Parathyroid adenoma (tissue), 2 donors: Measurements from ENCODE around the gene SEPTIN2.

Experiments used
- H2AFZ ChIP-seq: fragments of 300-600 bp; sonication (generic); one replicate; pipeline ENCODE4 v1.7.0; 2017; ENCODE audit warnings: antibody characterized with exemption, mild to moderate bottlenecking
- H3K27ac ChIP-seq: fragments of 300-600 bp; sonication (generic); one replicate; pipeline ENCODE4 v1.7.0; 2017
- H3K27me3 ChIP-seq: fragments of 300-600 bp; sonication (generic); one replicate; pipeline ENCODE4 v1.7.0; 2017; ENCODE audit warnings: low read length; ENCODE audit not compliant: control insufficient read depth, insufficient read depth
- H3K36me3 ChIP-seq: fragments of 300-600 bp; sonication (generic); one replicate; pipeline ENCODE4 v1.7.0; 2017; ENCODE audit warnings: low read length; ENCODE audit not compliant: control insufficient read depth, insufficient read depth
- H3K4me1 ChIP-seq: fragments of 300-600 bp; sonication (generic); one replicate; pipeline ENCODE4 v1.7.0; 2017; ENCODE audit warnings: control low read depth
- H3K4me2 ChIP-seq: fragments of 300-600 bp; sonication (generic); one replicate; pipeline ENCODE4 v1.7.0; 2017; ENCODE audit warnings: low read length
- H3K4me3 ChIP-seq: fragments of 300-600 bp; sonication (generic); one replicate; pipeline ENCODE4 v1.7.0; 2017; ENCODE audit warnings: low read depth, low read length
- H3K79me2 ChIP-seq: fragments of 300-600 bp; sonication (generic); one replicate; pipeline ENCODE4 v1.7.0; 2017; ENCODE audit warnings: control low read depth
- H3K9ac ChIP-seq: fragments of 300-600 bp; sonication (generic); one replicate; pipeline ENCODE4 v1.7.0; 2017; ENCODE audit warnings: mild to moderate bottlenecking
- H3K9me3 ChIP-seq: fragments of 300-600 bp; sonication (generic); one replicate; pipeline ENCODE4 v1.7.0; 2017; ENCODE audit warnings: low read length; ENCODE audit not compliant: control insufficient read depth
- CTCF ChIP-seq: fragments of 300-600 bp; sonication (generic); IDR thresholded peaks from one replicate; pipeline ENCODE4 v1.7.0; 2017; ENCODE audit warnings: antibody characterized with exemption, mild to moderate bottlenecking
- donor health status: primary hyperparathyroidism.

SEPTIN2 gene

GRCh38 chr2:241310917-241311566 lies 4.7 kb upstream of the SEPTIN2 start:
- Histone ChIP-seq H3K27me3 (no peaks in the 10 kb centered on the region), H3K4me3 (no peak overlapping the region), H3K9me3 (no peaks in the 10 kb centered on the region), H3K9ac (no peak overlapping the region), H2AFZ (no peak overlapping the region), H3K36me3 (no peaks in the 10 kb centered on the region), H3K79me2 (peaks cover 73% of the 10 kb centered on the region), H3K4me2 (no peak overlapping the region), H3K27ac (no peak overlapping the region), H3K4me1 (peaks cover 8% of the 10 kb centered on the region)
- TF ChIP-seq CTCF, result no peak

GRCh38 chr2:241312082-241312481 lies 3.6 kb upstream of the SEPTIN2 start:
- peaks cover 8% of the 10 kb centered on the region for H3K4me1 ChIP-seq
- peaks cover 74% of the 10 kb centered on the region for H3K79me2 ChIP-seq
- H2AFZ ChIP-seq, result no peak overlapping the region
- H3K4me3 ChIP-seq, result no peak overlapping the region
- no peak overlapping the region for H3K9ac ChIP-seq
- H3K4me2 ChIP-seq, result no peak overlapping the region
- H3K9me3 ChIP-seq, result no peaks in the 10 kb centered on the region
- H3K27me3 ChIP-seq, result no peaks in the 10 kb centered on the region
- no peak overlapping the region for H3K27ac ChIP-seq
- TF ChIP-seq CTCF, result no peak
- no peaks in the 10 kb centered on the region for H3K36me3 ChIP-seq

DNA sequence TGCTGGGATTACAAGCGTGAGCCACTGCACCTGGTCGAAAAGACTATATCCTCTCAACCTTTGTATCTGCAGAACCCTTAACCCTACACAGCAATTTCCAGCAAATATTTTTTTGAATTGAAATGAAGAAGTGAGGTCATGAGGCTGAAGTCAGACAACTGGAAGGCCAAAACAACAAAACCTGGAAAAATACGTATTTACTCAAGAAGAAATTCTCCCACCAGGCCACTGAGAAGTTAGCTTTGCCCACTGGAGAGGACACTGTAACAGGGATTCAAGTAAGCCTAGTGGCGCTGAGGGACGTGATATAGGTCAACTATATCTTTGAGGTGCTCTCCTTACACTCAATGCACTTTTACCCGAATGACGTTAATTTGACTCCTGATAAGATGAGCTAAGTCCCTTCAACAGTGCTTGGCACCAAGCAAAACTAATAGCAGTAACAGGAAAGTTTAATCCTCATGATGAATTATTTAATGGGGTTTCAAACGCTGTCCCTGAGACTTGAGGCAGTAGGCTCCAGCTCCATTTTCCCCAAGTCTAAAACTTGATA lies 2.1 kb upstream of the SEPTIN2 start:
- no peaks in the 10 kb centered on the region for H3K9me3 ChIP-seq
- H3K4me1 ChIP-seq, result peaks cover 13% of the 10 kb centered on the region
- H3K4me3 ChIP-seq, result peak overlapping the region; percentile 91
- no peaks in the 10 kb centered on the region for H3K36me3 ChIP-seq
- H3K27ac ChIP-seq, result no peak overlapping the region
- no peak overlapping the region for H2AFZ ChIP-seq
- no peaks in the 10 kb centered on the region for H3K27me3 ChIP-seq
- H3K4me2 ChIP-seq, result no peak overlapping the region
- TF ChIP-seq CTCF, result no peak
- H3K79me2 ChIP-seq, result peaks cover 70% of the 10 kb centered on the region
- H3K9ac ChIP-seq, result no peak overlapping the region

DNA sequence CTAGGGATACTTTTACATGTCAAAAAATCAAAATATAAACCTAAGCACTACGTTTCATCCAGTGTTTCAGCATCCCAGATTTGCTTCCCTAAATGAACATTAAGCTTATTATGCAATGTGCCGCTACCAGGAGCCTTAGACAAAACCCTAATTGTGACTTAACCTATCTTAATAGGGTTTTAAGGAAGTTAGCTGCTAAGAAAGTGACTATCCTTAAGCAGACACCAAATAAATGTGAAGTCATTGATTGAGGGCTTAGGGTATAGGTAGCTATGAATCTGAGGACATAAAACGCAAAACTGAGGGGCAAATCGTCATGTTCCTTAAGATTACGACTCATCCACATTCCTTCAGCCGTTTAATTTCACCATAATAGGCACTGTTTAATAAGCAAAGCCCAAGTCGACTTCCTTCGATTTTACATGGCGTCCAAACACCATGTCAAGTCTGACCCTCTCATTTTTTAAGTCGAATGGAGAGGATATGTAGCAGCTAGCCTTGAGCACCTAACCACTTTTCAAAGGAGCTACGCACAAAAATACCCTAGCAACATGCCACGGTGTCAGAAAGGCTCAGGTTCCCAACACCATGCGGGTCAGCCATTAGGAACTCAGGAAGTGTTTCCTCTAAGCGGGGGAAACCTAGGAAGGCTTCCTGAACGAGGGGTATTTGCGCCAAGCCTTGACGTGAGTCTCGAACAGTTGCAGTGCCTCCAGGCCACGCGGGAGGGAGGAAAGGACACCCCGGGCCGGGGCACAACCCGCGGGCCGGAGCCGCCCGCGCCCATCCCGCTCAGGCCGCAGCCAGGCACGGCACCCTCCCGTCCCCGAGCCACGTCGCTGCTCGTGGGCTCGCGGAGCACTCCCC lies 1.3 kb upstream of the SEPTIN2 start:
- H3K4me1 ChIP-seq, result peaks cover 13% of the 10 kb centered on the region
- no peak for TF ChIP-seq CTCF

More for the DNA sequence above, 1.3 kb upstream of the SEPTIN2 start:
- Histone ChIP-seq H3K36me3 (no peaks in the 10 kb centered on the region), H3K9me3 (no peaks in the 10 kb centered on the region), H3K79me2 (peaks cover 70% of the 10 kb centered on the region), H3K27me3 (no peaks in the 10 kb centered on the region), H3K4me3 (peak overlapping the region; percentile 91), H2AFZ (peak overlapping the region; percentile 59), H3K9ac (peak overlapping the region; percentile 33), H3K27ac (peak overlapping the region; percentile 97), H3K4me2 (peak overlapping the region; percentile 84)
